IPS DF 6.9 (cell line): ENCODE data around the gene MYORG.

Source experiments
- DNase-seq: peaks from one replicate; pipeline ENCODE4 v3.0.0-alpha.2; 2013; ENCODE audit warnings: low read depth, low spot score
- H3K27ac ChIP-seq: one replicate; pipeline ENCODE4 v1.5.1; 2013; ENCODE audit warnings: low read length, control low read depth
- H3K27me3 ChIP-seq: 2 replicates; pipeline ENCODE4 v1.6.1; 2013; ENCODE audit warnings: mild to moderate bottlenecking, low read length; ENCODE audit not compliant: control insufficient read depth, insufficient read depth
- H3K36me3 ChIP-seq: 2 replicates; pipeline ENCODE4 v1.6.1; 2013; ENCODE audit warnings: low read length; ENCODE audit not compliant: control insufficient read depth, insufficient read depth
- H3K4me1 ChIP-seq: 2 replicates; pipeline ENCODE4 v1.6.1; 2013; ENCODE audit warnings: low read length; ENCODE audit not compliant: control insufficient read depth, insufficient read depth
- H3K4me3 ChIP-seq: 2 replicates; pipeline ENCODE4 v1.5.1; 2013; ENCODE audit warnings: mild to moderate bottlenecking, low read length
- H3K9me3 ChIP-seq: 2 replicates; pipeline ENCODE4 v1.6.1; 2013; ENCODE audit warnings: low read length, inconsistent platforms; ENCODE audit not compliant: control insufficient read depth, insufficient read depth
- WGBS: extraction: QIAGEN DNeasy Blood & Tissue Kit; methylation state at CpG from one replicate; pipeline ENCODE4 v1.1.7; 2013; ENCODE audit warnings: mixed read lengths, missing lambda C conversion rate; ENCODE audit not compliant: insufficient read length, insufficient coverage; 5-methylcytosine and 5-hydroxymethylcytosine counted together

The MYORG gene

GRCh38 chr9:34334337-34334824, 42.3 kb downstream of the MYORG start:
- no peak overlapping the region for H3K27ac ChIP-seq
- no peak overlapping the region for H3K4me3 ChIP-seq
- no peak for DNase-seq
- H3K27me3 ChIP-seq = no peaks in the 10 kb centered on the region
- H3K9me3 ChIP-seq = no peaks in the 10 kb centered on the region
- H3K4me1 ChIP-seq = no peaks in the 10 kb centered on the region
- no peaks in the 10 kb centered on the region; the same call in 1 of the 2 replicates for H3K36me3 ChIP-seq
- no CpG with 5 or more reads among the region's 1 CpG for WGBS

GRCh38 chr9:34333836-34334235, 42.9 kb downstream of the MYORG start:
- no peaks in the 10 kb centered on the region for H3K9me3 ChIP-seq
- no peaks in the 10 kb centered on the region for H3K27me3 ChIP-seq
- H3K4me3 ChIP-seq = no peak overlapping the region
- whole genome bisulfite sequencing = no CpG with 5 or more reads among the region's 3 CpGs
- no peak for DNase-seq
- no peak overlapping the region for H3K27ac ChIP-seq
- no peaks in the 10 kb centered on the region for H3K36me3 ChIP-seq
- H3K4me1 ChIP-seq = no peaks in the 10 kb centered on the region

- H3K4me3 ChIP-seq = no peak overlapping the region
- no peaks in the 10 kb centered on the region for H3K27me3 ChIP-seq
- no peaks in the 10 kb centered on the region for H3K36me3 ChIP-seq
- H3K27ac ChIP-seq = no peak overlapping the region
- H3K4me1 ChIP-seq = no peaks in the 10 kb centered on the region; the same call in 1 of the 2 replicates
- WGBS = no CpG with 5 or more reads among the region's 7 CpGs
- DNase-seq = no peak
- H3K9me3 ChIP-seq = no peaks in the 10 kb centered on the region
These were observed 44.4 kb downstream of the MYORG start for GRCh38 chr9:34332076-34332964.

- H3K9me3 ChIP-seq = no peaks in the 10 kb centered on the region
- DNase-seq = no peak
- no peaks in the 10 kb centered on the region for H3K27me3 ChIP-seq
- no peaks in the 10 kb centered on the region for H3K36me3 ChIP-seq
- no CpG with 5 or more reads among the region's 1 CpG for WGBS
- no peaks in the 10 kb centered on the region; the same call in 1 of the 2 replicates for H3K4me1 ChIP-seq
- no peak overlapping the region for H3K27ac ChIP-seq
- no peak overlapping the region for H3K4me3 ChIP-seq
These were observed 45.5 kb downstream of the MYORG start for GRCh38 chr9:34331196-34331595.

- DNase-seq = peak; percentile 100
- H3K27me3 ChIP-seq = no peaks in the 10 kb centered on the region
- H3K4me3 ChIP-seq = peak within 1 kb of the TSS; percentile 100
- no peak within 1 kb of the TSS for H3K27ac ChIP-seq
- no peaks in the 10 kb centered on the region for H3K9me3 ChIP-seq
- no CpG with 5 or more reads among the region's 64 CpGs for WGBS
- no peaks in the 10 kb centered on the region; the same call in 1 of the 2 replicates for H3K4me1 ChIP-seq
- H3K36me3 ChIP-seq = no peaks in the 10 kb centered on the region
These were observed 47.5 kb downstream of the MYORG start, which contains the start of the genes KIF24 and NUDT2 for GRCh38 chr9:34328987-34329832. Gene KIF24, minus strand, starts transcription at chr9:34329268. Its CDS starts 17,922 bp downstream, at chr9:34311346. Gene NUDT2, plus strand, starts transcription at chr9:34329569. Its CDS starts 9,471 bp downstream, at chr9:34339040.

- DNase-seq = no peak
- H3K27ac ChIP-seq = no peak overlapping the region
- no peaks in the 10 kb centered on the region for H3K27me3 ChIP-seq
- no peaks in the 10 kb centered on the region for H3K36me3 ChIP-seq
- H3K4me1 ChIP-seq = no peaks in the 10 kb centered on the region; the same call in 1 of the 2 replicates
- H3K4me3 ChIP-seq = peak overlapping the region; percentile 100
- no CpG with 5 or more reads among the region's 11 CpGs for WGBS
- H3K9me3 ChIP-seq = no peaks in the 10 kb centered on the region
These were observed 48.2 kb downstream of the MYORG start for GRCh38 chr9:34328500-34328986.

GRCh38 chr9:34326690-34327089, 50.0 kb downstream of the MYORG start:
- Histone ChIP-seq H3K9me3 (no peaks in the 10 kb centered on the region), H3K4me3 (no peak overlapping the region), H3K27me3 (no peaks in the 10 kb centered on the region), H3K27ac (no peak overlapping the region), H3K36me3 (no peaks in the 10 kb centered on the region), H3K4me1 (no peaks in the 10 kb centered on the region; the same call in 1 of the 2 replicates)
- DNase-seq = no peak
- WGBS = no CpG with 5 or more reads among the region's 1 CpG

- WGBS = no CpG with 5 or more reads among the region's 2 CpGs
- no peak overlapping the region for H3K27ac ChIP-seq
- no peaks in the 10 kb centered on the region for H3K27me3 ChIP-seq
- H3K9me3 ChIP-seq = no peaks in the 10 kb centered on the region
- no peak overlapping the region for H3K4me3 ChIP-seq
- H3K36me3 ChIP-seq = no peaks in the 10 kb centered on the region; the same call in 1 of the 2 replicates
- H3K4me1 ChIP-seq = no peaks in the 10 kb centered on the region; the same call in 1 of the 2 replicates
- no peak for DNase-seq
These were observed 53.7 kb downstream of the MYORG start for GRCh38 chr9:34322899-34323591.

GRCh38 chr9:34321451-34321850, 55.2 kb downstream of the MYORG start:
- no peak overlapping the region for H3K4me3 ChIP-seq
- H3K27me3 ChIP-seq = no peaks in the 10 kb centered on the region
- H3K27ac ChIP-seq = no peak overlapping the region
- DNase-seq = no peak
- H3K4me1 ChIP-seq = no peaks in the 10 kb centered on the region
- WGBS = no CpG with 5 or more reads among the region's 7 CpGs
- no peaks in the 10 kb centered on the region for H3K9me3 ChIP-seq
- no peaks in the 10 kb centered on the region; the same call in 1 of the 2 replicates for H3K36me3 ChIP-seq
